Panc1 (cell line): ENCODE data around the gene RGS6. TPM values are rescaled to one million over a fixed set of nuclear protein-coding genes. Genes with fewer than 3 reads are reported as not detected.

ENCODE experiments used
- ATAC-seq: fragments of 200-7000 bp; cut with Tn5 transposase; 2 replicates; pipeline ENCODE4 v1.9.1; 2020; ENCODE audit warnings: mild to moderate bottlenecking, moderate library complexity
- BruUV-seq: library from RNA; stranded (reverse); fragments of 400-500 nt; replicated peaks from 2 replicates; lab custom pipeline; 2021; lab: Mats Ljungman, UMichigan
- CTCF ChIA-PET: fragments of 300-600 bp; sonication (Branson Sonifier 250); formaldehyde crosslinking; loops from one replicate; lab custom pipeline; 2022; ENCODE audit warnings: antibody characterized with exemption; lab: Charles Lee
- POLR2A ChIA-PET: fragments of 300-600 bp; sonication (Branson Sonifier 250); formaldehyde crosslinking; loops from one replicate; lab custom pipeline; 2022; ENCODE audit warnings: antibody characterized with exemption; lab: Charles Lee
- DNase-seq: peaks from one replicate; pipeline ENCODE4 v3.0.0-alpha.2; 2010; ENCODE audit warnings: low read depth, low spot score
- H3K27ac ChIP-seq: 2 replicates; pipeline ENCODE4 v1.5.1; 2011; ENCODE audit warnings: mild to moderate bottlenecking, low read length, inconsistent platforms
- H3K27me3 ChIP-seq: fragments of 200-500 bp; sonication (Bioruptor generic); 2 replicates; pipeline ENCODE4 v1.6.0; 2014; ENCODE audit warnings: low read length, inconsistent platforms; ENCODE audit not compliant: control insufficient read depth, insufficient read depth
- H3K36me3 ChIP-seq: fragments of 200-500 bp; sonication (Bioruptor generic); 2 replicates; pipeline ENCODE4 v1.5.1; 2014; ENCODE audit warnings: inconsistent platforms, mild to moderate bottlenecking, low read length, moderate library complexity; ENCODE audit not compliant: control insufficient read depth, insufficient read depth
- H3K4me1 ChIP-seq: 2 replicates; pipeline ENCODE4 v1.5.1; 2011; ENCODE audit warnings: inconsistent platforms, mild to moderate bottlenecking, low read length, moderate library complexity; ENCODE audit not compliant: control insufficient read depth, insufficient read depth
- H3K4me3 ChIP-seq, 2 experiments: 2 replicates each; pipeline ENCODE4 v1.5.1; 2011 to 2012; ENCODE audit warnings: low read depth in 2 of 2, low read length in 2 of 2, mild to moderate bottlenecking in 2 of 2, inconsistent platforms in 1 of 2, moderate library complexity in 1 of 2
- H3K9me3 ChIP-seq: fragments of 200-500 bp; sonication (Bioruptor generic); 2 replicates; pipeline ENCODE4 v1.5.1; 2014; ENCODE audit warnings: low read depth, mild to moderate bottlenecking, inconsistent platforms, low read length, moderate library complexity; ENCODE audit not compliant: control insufficient read depth, insufficient read depth
- POLR2AphosphoS5 ChIP-seq: IDR thresholded peaks from 2 replicates; pipeline ENCODE4 v1.6.1; 2012; ENCODE audit warnings: mild to moderate bottlenecking, low read depth, low read length, moderate library complexity
- SIN3A ChIP-seq: IDR thresholded peaks from 2 replicates; pipeline ENCODE4 v1.6.1; 2012; ENCODE audit warnings: low read depth, mild to moderate bottlenecking, low read length, moderate library complexity, borderline replicate concordance; ENCODE audit not compliant: insufficient read depth
- TCF7L2 ChIP-seq: IDR thresholded peaks from 2 replicates; pipeline ENCODE4 v1.6.1; 2011; ENCODE audit warnings: mild to moderate bottlenecking, low read depth, low read length, inconsistent platforms
- in situ Hi-C: cut with HindIII; loops from 2 replicates; pipeline ENCODE4 v1.10.0; 2016; ENCODE audit warnings: low sequenced_read_pairs, low pct_unique_long_range_greater_than_20kb
- intact Hi-C: fragments of 100-400 bp; cut with micrococcal nuclease; formaldehyde crosslinking; loops from one replicate; pipeline ENCODE4 v1.10.0; 2022; ENCODE audit not compliant: unreplicated experiment
- total RNA-seq: library from RNA; stranded (reverse); gene quantifications from one replicate; pipeline ENCODE4 v1.2.1, GENCODE V29; 2021; ENCODE audit not compliant: unreplicated experiment
- TF ChIP-seq, protein P1 (sequence below), 2 experiments: IDR thresholded peaks; 2 replicates each; pipeline ENCODE4 v1.6.1; 2011 to 2012; ENCODE audit warnings: low read depth in 2 of 2, control low read depth in 1 of 2, low read length in 1 of 2, mild to moderate bottlenecking in 1 of 2, moderate library complexity in 1 of 2; ENCODE audit not compliant: insufficient read depth in 1 of 2
- TF ChIP-seq, protein P2 (sequence below): fragments of 450-650 bp; IDR thresholded peaks from 2 replicates; pipeline ENCODE4 v1.5.1; 2017; ENCODE audit warnings: mild to moderate bottlenecking

Gene RGS6
- total RNA-seq, 1 experiment from 2014 or later = not detected

GRCh38 chr14:72033365-72033764, 101.1 kb downstream of the RGS6 start:
- H3K9me3 ChIP-seq = no peaks in the 10 kb centered on the region
- no peaks in the 10 kb centered on the region for H3K27me3 ChIP-seq
- H3K4me3 ChIP-seq = no peak overlapping the region
- POLR2A ChIA-PET = no interaction called here
- no peaks in the 10 kb centered on the region for H3K4me1 ChIP-seq
- H3K27ac ChIP-seq = no peak overlapping the region
- no peak for ATAC-seq
- CTCF ChIA-PET = no interaction called here
- no TSS peak for BruUV-seq
- H3K36me3 ChIP-seq = no peaks in the 10 kb centered on the region
- intact Hi-C loops = no loop called here
- DNase-seq = no peak
- no peak for TF ChIP-seq POLR2AphosphoS5
- TF ChIP-seq, protein P1, sequence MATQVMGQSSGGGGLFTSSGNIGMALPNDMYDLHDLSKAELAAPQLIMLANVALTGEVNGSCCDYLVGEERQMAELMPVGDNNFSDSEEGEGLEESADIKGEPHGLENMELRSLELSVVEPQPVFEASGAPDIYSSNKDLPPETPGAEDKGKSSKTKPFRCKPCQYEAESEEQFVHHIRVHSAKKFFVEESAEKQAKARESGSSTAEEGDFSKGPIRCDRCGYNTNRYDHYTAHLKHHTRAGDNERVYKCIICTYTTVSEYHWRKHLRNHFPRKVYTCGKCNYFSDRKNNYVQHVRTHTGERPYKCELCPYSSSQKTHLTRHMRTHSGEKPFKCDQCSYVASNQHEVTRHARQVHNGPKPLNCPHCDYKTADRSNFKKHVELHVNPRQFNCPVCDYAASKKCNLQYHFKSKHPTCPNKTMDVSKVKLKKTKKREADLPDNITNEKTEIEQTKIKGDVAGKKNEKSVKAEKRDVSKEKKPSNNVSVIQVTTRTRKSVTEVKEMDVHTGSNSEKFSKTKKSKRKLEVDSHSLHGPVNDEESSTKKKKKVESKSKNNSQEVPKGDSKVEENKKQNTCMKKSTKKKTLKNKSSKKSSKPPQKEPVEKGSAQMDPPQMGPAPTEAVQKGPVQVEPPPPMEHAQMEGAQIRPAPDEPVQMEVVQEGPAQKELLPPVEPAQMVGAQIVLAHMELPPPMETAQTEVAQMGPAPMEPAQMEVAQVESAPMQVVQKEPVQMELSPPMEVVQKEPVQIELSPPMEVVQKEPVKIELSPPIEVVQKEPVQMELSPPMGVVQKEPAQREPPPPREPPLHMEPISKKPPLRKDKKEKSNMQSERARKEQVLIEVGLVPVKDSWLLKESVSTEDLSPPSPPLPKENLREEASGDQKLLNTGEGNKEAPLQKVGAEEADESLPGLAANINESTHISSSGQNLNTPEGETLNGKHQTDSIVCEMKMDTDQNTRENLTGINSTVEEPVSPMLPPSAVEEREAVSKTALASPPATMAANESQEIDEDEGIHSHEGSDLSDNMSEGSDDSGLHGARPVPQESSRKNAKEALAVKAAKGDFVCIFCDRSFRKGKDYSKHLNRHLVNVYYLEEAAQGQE (IDR thresholded peaks at IDR 0.05; ENCODE audit: insufficient read depth in 1 of 2, low read depth in 2 of 2, low read length in 1 of 2) = no peak
- no peak for TF ChIP-seq TCF7L2
- TF ChIP-seq SIN3A = no peak
- TF ChIP-seq, protein P2, sequence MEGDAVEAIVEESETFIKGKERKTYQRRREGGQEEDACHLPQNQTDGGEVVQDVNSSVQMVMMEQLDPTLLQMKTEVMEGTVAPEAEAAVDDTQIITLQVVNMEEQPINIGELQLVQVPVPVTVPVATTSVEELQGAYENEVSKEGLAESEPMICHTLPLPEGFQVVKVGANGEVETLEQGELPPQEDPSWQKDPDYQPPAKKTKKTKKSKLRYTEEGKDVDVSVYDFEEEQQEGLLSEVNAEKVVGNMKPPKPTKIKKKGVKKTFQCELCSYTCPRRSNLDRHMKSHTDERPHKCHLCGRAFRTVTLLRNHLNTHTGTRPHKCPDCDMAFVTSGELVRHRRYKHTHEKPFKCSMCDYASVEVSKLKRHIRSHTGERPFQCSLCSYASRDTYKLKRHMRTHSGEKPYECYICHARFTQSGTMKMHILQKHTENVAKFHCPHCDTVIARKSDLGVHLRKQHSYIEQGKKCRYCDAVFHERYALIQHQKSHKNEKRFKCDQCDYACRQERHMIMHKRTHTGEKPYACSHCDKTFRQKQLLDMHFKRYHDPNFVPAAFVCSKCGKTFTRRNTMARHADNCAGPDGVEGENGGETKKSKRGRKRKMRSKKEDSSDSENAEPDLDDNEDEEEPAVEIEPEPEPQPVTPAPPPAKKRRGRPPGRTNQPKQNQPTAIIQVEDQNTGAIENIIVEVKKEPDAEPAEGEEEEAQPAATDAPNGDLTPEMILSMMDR = no peak
- in situ Hi-C loops = no loop called here

DNA sequence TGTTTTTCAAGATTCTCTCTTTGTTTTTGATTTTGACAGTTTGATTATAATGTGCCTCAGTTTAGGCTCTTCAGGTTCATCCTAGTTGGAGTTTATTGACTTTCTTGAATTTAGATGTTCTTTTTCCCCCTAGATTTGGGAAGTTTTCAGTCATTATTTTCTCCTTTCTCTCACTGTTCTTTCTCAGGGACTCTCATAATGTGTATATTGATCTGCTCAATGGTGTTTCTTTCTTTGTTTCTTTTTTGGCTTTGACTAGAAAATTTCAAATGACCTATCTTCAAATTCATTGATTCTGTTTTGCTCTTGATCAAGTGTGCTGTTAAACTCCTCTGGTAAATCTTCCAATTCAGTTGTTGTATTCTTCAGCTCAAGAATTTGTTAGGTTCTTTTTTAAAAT, 108.3 kb downstream of the RGS6 start:
- intact Hi-C loops (no loop called here), in situ Hi-C loops (no loop called here)
- CTCF ChIA-PET = no interaction called here
- DNase-seq (no peak), ATAC-seq (no peak)
- no peaks in the 10 kb centered on the region for H3K4me1 ChIP-seq
- TF ChIP-seq SIN3A (no peak), POLR2AphosphoS5 (no peak), TCF7L2 (no peak)
- TF ChIP-seq, protein P1 (IDR thresholded peaks at IDR 0.05; ENCODE audit: insufficient read depth in 1 of 2, low read depth in 2 of 2, low read length in 1 of 2) = no peak
- TF ChIP-seq, protein P2 = no peak
- no peaks in the 10 kb centered on the region; the same call in 1 of the 2 replicates for H3K27me3 ChIP-seq
- no peaks in the 10 kb centered on the region for H3K36me3 ChIP-seq
- BruUV-seq = no TSS peak
- H3K4me3 ChIP-seq = no peak overlapping the region
- POLR2A ChIA-PET = no interaction called here
- no peaks in the 10 kb centered on the region for H3K9me3 ChIP-seq
- no peak overlapping the region for H3K27ac ChIP-seq
